HepG2 (cell line): Measurements from ENCODE around the gene CTF1. TPM values are rescaled to one million over a fixed set of nuclear protein-coding genes. Genes with fewer than 3 reads are reported as not detected.

Source experiments
- DRAP1 ChIP-seq: IDR thresholded peaks from 2 replicates; pipeline ENCODE4 v1.6.1; 2016; ENCODE audit warnings: missing genetic modification reagents, missing compliant biosample characterization
- EED ChIP-seq: sonication (generic); formaldehyde crosslinking; IDR thresholded peaks from 2 replicates; pipeline ENCODE4 v1.5.0; 2020; ENCODE audit warnings: mild to moderate bottlenecking, missing genetic modification reagents
- KDM6A ChIP-seq: IDR thresholded peaks from 2 replicates; pipeline ENCODE4 v1.6.1; 2016; ENCODE audit warnings: low read depth
- KMT2B ChIP-seq: IDR thresholded peaks from 2 replicates; pipeline ENCODE4 v1.6.1; 2016; ENCODE audit warnings: missing genetic modification reagents, missing compliant biosample characterization
- NFE2L1 ChIP-seq: sonication (generic); formaldehyde crosslinking; IDR thresholded peaks from 2 replicates; pipeline ENCODE4 v1.4.0; 2020; ENCODE audit warnings: missing genetic modification reagents, mild to moderate bottlenecking, borderline replicate concordance
- PPARG ChIP-seq: conservative IDR thresholded peaks from 2 replicates; pipeline ENCODE4 v1.6.1; 2016; ENCODE audit warnings: missing biosample characterization, missing genetic modification reagents
- PTBP1 ChIP-seq: fragments of 200-400 bp; formaldehyde crosslinking; IDR thresholded peaks from 2 replicates; pipeline ENCODE4 v1.6.1; 2018; ENCODE audit warnings: low read length, low read depth; ENCODE audit not compliant: poor library complexity, severe bottlenecking
- RBM39 ChIP-seq: fragments of 200-400 bp; formaldehyde crosslinking; IDR thresholded peaks from one replicate; pipeline ENCODE4 v1.6.1; 2018; ENCODE audit warnings: antibody characterized with exemption, mild to moderate bottlenecking, low read depth, low read length; ENCODE audit not compliant: poor library complexity, severe bottlenecking
- RFX3 ChIP-seq: IDR thresholded peaks from 2 replicates; pipeline ENCODE4 v1.6.1; 2016; ENCODE audit warnings: missing biosample characterization, missing genetic modification reagents
- SRF ChIP-seq: IDR thresholded peaks from 2 replicates; pipeline ENCODE4 v1.6.1; 2011; ENCODE audit warnings: mild to moderate bottlenecking, low read depth, low read length, moderate library complexity
- STAT5B ChIP-seq: sonication (generic); formaldehyde crosslinking; IDR thresholded peaks from 2 replicates; pipeline ENCODE4 v1.4.0; 2020; ENCODE audit warnings: missing genetic modification reagents
- THAP11 ChIP-seq: IDR thresholded peaks from 2 replicates; pipeline ENCODE4 v1.6.1; 2016; ENCODE audit warnings: missing biosample characterization, missing genetic modification reagents
- ZNF256 ChIP-seq: sonication (generic); formaldehyde crosslinking; conservative IDR thresholded peaks from 2 replicates; pipeline ENCODE4 v1.4.0; 2020; ENCODE audit warnings: missing genetic modification reagents
- ZNF577 ChIP-seq: sonication (generic); formaldehyde crosslinking; IDR thresholded peaks from 2 replicates; pipeline ENCODE4 v1.4.0; 2020; ENCODE audit warnings: mild to moderate bottlenecking, low read depth, missing genetic modification reagents, borderline replicate concordance
- ZNF879 ChIP-seq: sonication (generic); formaldehyde crosslinking; IDR thresholded peaks from 2 replicates; pipeline ENCODE4 v1.8.1; 2023; ENCODE audit warnings: missing genetic modification reagents
- ZSCAN30 ChIP-seq: sonication (generic); formaldehyde crosslinking; IDR thresholded peaks from 2 replicates; pipeline ENCODE4 v1.5.0; 2020; ENCODE audit warnings: mild to moderate bottlenecking, missing genetic modification reagents
- polyA plus RNA-seq, 8 experiments: library from polyadenylated mRNA; depleted of rRNA in 3 of 8; stranded (reverse) in 7 of 8; unstranded in 1 of 8; fragments of >200 nt; fragmentation: Illumina TruSeq in 4 of 8; extraction: Trizol in 4 of 8; gene quantifications; 2 replicates each; pipeline versions ENCODE4 v1.2.1 to v1.2.3, GENCODE V29; 2011 to 2016; ENCODE audit warnings: low read depth in 4 of 8, missing spikeins in 1 of 8, mixed read lengths in 1 of 8; ENCODE audit not compliant: insufficient read depth in 1 of 8
- total RNA-seq, 5 experiments: library from RNA; depleted of rRNA; stranded (reverse); fragments of >200 nt; fragmentation: Illumina TruSeq; extraction: Trizol; gene quantifications; 2 replicates each; pipeline ENCODE4 v1.2.3, GENCODE V29; 2016; ENCODE audit warnings: low read depth in 1 of 5
- TF ChIP-seq, protein P1 (sequence below): sonication (generic); formaldehyde crosslinking; IDR thresholded peaks from 2 replicates; pipeline ENCODE4 v1.4.0; 2020; ENCODE audit warnings: missing genetic modification reagents, mild to moderate bottlenecking, borderline replicate concordance
- TF ChIP-seq, protein P2 (sequence below), 2 experiments: sonication (generic) in 1 of 2; formaldehyde crosslinking in 1 of 2; IDR thresholded peaks; 2 replicates each; pipeline versions ENCODE4 v1.4.0 to v1.6.1; 2016 to 2020; ENCODE audit warnings: borderline replicate concordance in 1 of 2, low read depth in 1 of 2, mild to moderate bottlenecking in 1 of 2, missing genetic modification reagents in 1 of 2
- TF ChIP-seq, protein P3 (sequence below): sonication (generic); formaldehyde crosslinking; IDR thresholded peaks from 2 replicates; pipeline ENCODE4 v1.5.0; 2020; ENCODE audit warnings: mild to moderate bottlenecking, missing genetic modification reagents

Gene CTF1
- total and polyA plus RNA-seq, 2 of the 13 experiments (the other 11 are each of a cell fraction or from before 2014, with no cell fraction given): 0.13 to 1.8 TPM

DNA sequence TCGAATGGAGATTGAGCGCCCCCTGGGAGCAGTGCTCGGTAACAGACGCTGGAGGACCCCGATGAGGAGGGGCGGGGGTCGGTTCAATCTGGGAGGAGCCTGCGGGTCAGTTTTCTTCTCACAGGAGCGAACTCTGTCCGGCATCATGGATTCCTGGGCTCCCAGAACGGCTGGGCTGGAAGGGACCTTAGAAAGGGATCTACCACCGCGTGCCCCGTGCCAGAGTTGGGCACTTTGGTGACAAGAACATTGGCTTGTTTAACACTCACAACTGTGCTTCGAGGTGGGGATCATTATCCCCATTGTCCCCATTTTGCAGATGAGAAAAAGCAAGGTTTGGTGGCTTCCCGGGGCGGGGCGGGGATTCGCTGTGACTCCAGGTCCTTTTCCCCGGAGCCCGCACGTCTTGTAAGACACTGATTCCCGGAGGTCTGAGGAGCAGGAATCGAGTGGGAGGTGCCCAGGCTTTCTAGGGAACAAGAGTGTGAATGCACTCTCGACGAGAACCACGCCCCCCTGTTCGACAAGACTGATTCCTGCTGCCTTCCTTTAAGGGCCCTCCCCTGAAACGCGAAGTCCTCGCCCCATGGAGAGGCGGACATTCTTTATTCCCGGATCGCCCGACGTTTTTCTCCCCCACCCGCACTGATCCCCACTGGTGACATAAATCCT, 25.5 kb downstream of the CTF1 start (continued):
- TF ChIP-seq, protein P1, sequence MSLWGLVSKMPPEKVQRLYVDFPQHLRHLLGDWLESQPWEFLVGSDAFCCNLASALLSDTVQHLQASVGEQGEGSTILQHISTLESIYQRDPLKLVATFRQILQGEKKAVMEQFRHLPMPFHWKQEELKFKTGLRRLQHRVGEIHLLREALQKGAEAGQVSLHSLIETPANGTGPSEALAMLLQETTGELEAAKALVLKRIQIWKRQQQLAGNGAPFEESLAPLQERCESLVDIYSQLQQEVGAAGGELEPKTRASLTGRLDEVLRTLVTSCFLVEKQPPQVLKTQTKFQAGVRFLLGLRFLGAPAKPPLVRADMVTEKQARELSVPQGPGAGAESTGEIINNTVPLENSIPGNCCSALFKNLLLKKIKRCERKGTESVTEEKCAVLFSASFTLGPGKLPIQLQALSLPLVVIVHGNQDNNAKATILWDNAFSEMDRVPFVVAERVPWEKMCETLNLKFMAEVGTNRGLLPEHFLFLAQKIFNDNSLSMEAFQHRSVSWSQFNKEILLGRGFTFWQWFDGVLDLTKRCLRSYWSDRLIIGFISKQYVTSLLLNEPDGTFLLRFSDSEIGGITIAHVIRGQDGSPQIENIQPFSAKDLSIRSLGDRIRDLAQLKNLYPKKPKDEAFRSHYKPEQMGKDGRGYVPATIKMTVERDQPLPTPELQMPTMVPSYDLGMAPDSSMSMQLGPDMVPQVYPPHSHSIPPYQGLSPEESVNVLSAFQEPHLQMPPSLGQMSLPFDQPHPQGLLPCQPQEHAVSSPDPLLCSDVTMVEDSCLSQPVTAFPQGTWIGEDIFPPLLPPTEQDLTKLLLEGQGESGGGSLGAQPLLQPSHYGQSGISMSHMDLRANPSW: no peak
- TF ChIP-seq PTBP1 (no peak), DRAP1 (peak; percentile 59), ZNF879 (no peak), ZNF256 (CRISPR knock-in tag) (no peak), THAP11 (no peak; the same call in 1 of the 2 replicates), NFE2L1 (CRISPR knock-in tag) (0 out of 2 replicates have a peak, but pooled peaks have one; percentile 44), ZSCAN30 (CRISPR knock-in tag) (no peak), RFX3 (no peak), KDM6A (no peak), SRF (no peak), STAT5B (CRISPR knock-in tag) (0 out of 2 replicates have a peak, but pooled peaks have one; percentile 8), ZNF577 (CRISPR knock-in tag) (no peak), PPARG (CRISPR knock-in tag) (no peak), KMT2B (CRISPR knock-in tag) (peak; percentile 45; the same call in 1 of the 2 replicates), EED (no peak; the same call in 1 of the 2 replicates), RBM39 (peak; percentile 48)
- TF ChIP-seq, protein P2, sequence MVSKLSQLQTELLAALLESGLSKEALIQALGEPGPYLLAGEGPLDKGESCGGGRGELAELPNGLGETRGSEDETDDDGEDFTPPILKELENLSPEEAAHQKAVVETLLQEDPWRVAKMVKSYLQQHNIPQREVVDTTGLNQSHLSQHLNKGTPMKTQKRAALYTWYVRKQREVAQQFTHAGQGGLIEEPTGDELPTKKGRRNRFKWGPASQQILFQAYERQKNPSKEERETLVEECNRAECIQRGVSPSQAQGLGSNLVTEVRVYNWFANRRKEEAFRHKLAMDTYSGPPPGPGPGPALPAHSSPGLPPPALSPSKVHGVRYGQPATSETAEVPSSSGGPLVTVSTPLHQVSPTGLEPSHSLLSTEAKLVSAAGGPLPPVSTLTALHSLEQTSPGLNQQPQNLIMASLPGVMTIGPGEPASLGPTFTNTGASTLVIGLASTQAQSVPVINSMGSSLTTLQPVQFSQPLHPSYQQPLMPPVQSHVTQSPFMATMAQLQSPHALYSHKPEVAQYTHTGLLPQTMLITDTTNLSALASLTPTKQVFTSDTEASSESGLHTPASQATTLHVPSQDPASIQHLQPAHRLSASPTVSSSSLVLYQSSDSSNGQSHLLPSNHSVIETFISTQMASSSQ (IDR thresholded peaks at IDR 0.05; ENCODE audit: low read depth): no peak
- TF ChIP-seq, protein P2 (CRISPR knock-in tag; IDR thresholded peaks at IDR 0.05; ENCODE audit: borderline replicate concordance): no peak
- TF ChIP-seq, protein P3, sequence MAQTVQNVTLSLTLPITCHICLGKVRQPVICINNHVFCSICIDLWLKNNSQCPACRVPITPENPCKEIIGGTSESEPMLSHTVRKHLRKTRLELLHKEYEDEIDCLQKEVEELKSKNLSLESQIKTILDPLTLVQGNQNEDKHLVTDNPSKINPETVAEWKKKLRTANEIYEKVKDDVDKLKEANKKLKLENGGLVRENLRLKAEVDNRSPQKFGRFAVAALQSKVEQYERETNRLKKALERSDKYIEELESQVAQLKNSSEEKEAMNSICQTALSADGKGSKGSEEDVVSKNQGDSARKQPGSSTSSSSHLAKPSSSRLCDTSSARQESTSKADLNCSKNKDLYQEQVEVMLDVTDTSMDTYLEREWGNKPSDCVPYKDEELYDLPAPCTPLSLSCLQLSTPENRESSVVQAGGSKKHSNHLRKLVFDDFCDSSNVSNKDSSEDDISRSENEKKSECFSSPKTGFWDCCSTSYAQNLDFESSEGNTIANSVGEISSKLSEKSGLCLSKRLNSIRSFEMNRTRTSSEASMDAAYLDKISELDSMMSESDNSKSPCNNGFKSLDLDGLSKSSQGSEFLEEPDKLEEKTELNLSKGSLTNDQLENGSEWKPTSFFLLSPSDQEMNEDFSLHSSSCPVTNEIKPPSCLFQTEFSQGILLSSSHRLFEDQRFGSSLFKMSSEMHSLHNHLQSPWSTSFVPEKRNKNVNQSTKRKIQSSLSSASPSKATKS (CRISPR knock-in tag): no peak
